Measurements from ENCODE around the gene SPTBN1. TPM values are rescaled to one million over a fixed set of nuclear protein-coding genes. Genes with fewer than 3 reads are reported as not detected.

The SPTBN1 gene
- total and polyA plus RNA-seq, 2 experiments from 2014 or later = 57.7 to 187 TPM

- H3K4me3 ChIP-seq = no peak overlapping the region
- 72 to 73% methylated on average over 12 of the region's 12 CpGs for WGBS, 2 experiments (ENCODE audit: low coverage in 1 of 2, low lambda C conversion rate in 2 of 2, missing lambda C conversion rate in 2 of 2)
- in situ Hi-C loops (cut with MboI) = no loop called here
- no peak overlapping the region for H3K9ac ChIP-seq
- H3K27me3 ChIP-seq (replicated peaks; ENCODE audit: insufficient read depth) = no peaks in the 10 kb centered on the region
- peaks cover 16% of the 10 kb centered on the region; the same call in 1 of the 2 replicates for H3K79me2 ChIP-seq (ENCODE audit: insufficient read depth)
- H3K4me2 ChIP-seq (ENCODE audit: unreplicated experiment) = no peak overlapping the region
- no peak overlapping the region for H2AFZ ChIP-seq
- H3K27ac ChIP-seq = peak overlapping the region; percentile 72; the same call in 1 of the 2 replicates
- H3F3A ChIP-seq (ENCODE audit: insufficient read depth) = peaks cover 24% of the 10 kb centered on the region
- peak; percentile 69 for DNase-seq
- H4K20me1 ChIP-seq (ENCODE audit: insufficient read depth) = no peaks in the 10 kb centered on the region
- H3K9me3 ChIP-seq (ENCODE audit: low read depth) = no peaks in the 10 kb centered on the region
- no peaks in the 10 kb centered on the region for H3K9me2 ChIP-seq (ENCODE audit: insufficient read depth)
- H3K36me3 ChIP-seq (ENCODE audit: low read depth) = peaks cover 52% of the 10 kb centered on the region
- TF ChIP-seq EZH2 (IDR thresholded peaks at IDR 0.05; ENCODE audit: insufficient read depth, poor library complexity, severe bottlenecking) = no peak
- no peak for TF ChIP-seq EZH2phosphoT487 (IDR thresholded peaks at IDR 0.05; ENCODE audit: insufficient read depth, low read depth)
- H3K4me1 ChIP-seq (ENCODE audit: insufficient read depth) = peaks cover 32% of the 10 kb centered on the region
Observed at GRCh38 chr2:54632733-54633692, 176.9 kb downstream of the SPTBN1 start.

GRCh38 chr2:54634021-54634420, 177.9 kb downstream of the SPTBN1 start:
- Histone ChIP-seq H3K9me3 (ENCODE audit: low read depth) (no peaks in the 10 kb centered on the region), H3K4me3 (no peak overlapping the region), H4K20me1 (ENCODE audit: insufficient read depth) (no peaks in the 10 kb centered on the region), H3K4me2 (ENCODE audit: unreplicated experiment) (peak overlapping the region; percentile 88), H3F3A (ENCODE audit: insufficient read depth) (peaks cover 24% of the 10 kb centered on the region), H2AFZ (no peak overlapping the region), H3K27me3 (replicated peaks; ENCODE audit: insufficient read depth) (no peaks in the 10 kb centered on the region), H3K9me2 (ENCODE audit: insufficient read depth) (no peaks in the 10 kb centered on the region), H3K4me1 (ENCODE audit: insufficient read depth) (peaks cover 32% of the 10 kb centered on the region), H3K79me2 (ENCODE audit: insufficient read depth) (peaks cover 20% of the 10 kb centered on the region; the same call in 1 of the 2 replicates), H3K27ac (peak overlapping the region; percentile 72), H3K36me3 (ENCODE audit: low read depth) (peaks cover 52% of the 10 kb centered on the region), H3K9ac (0 out of 2 replicates have a peak overlapping the region, but pooled peaks have one; percentile 47)
- no peak for DNase-seq
- in situ Hi-C loops (cut with MboI) = no loop called here
- WGBS, 2 experiments (ENCODE audit: low coverage in 1 of 2, low lambda C conversion rate in 2 of 2, missing lambda C conversion rate in 2 of 2) = 27 to 33% methylated on average over 3 of the region's 3 CpGs
- TF ChIP-seq EZH2phosphoT487 (IDR thresholded peaks at IDR 0.05; ENCODE audit: insufficient read depth, low read depth) (no peak), EZH2 (IDR thresholded peaks at IDR 0.05; ENCODE audit: insufficient read depth, poor library complexity, severe bottlenecking) (no peak)

GRCh38 chr2:54634564-54635511, 178.7 kb downstream of the SPTBN1 start:
- peak overlapping the region; percentile 47 for H3K9ac ChIP-seq
- peak overlapping the region; percentile 88 for H3K4me2 ChIP-seq (ENCODE audit: unreplicated experiment)
- H3K79me2 ChIP-seq (ENCODE audit: insufficient read depth) = peaks cover 20% of the 10 kb centered on the region; the same call in 1 of the 2 replicates
- H3K4me3 ChIP-seq = peak overlapping the region; percentile 48
- no peaks in the 10 kb centered on the region for H3K27me3 ChIP-seq (replicated peaks; ENCODE audit: insufficient read depth)
- DNase-seq = peak; percentile 76
- no peaks in the 10 kb centered on the region for H4K20me1 ChIP-seq (ENCODE audit: insufficient read depth)
- peak overlapping the region; percentile 72 for H3K27ac ChIP-seq
- peaks cover 31% of the 10 kb centered on the region for H3F3A ChIP-seq (ENCODE audit: insufficient read depth)
- no peak for TF ChIP-seq EZH2phosphoT487 (IDR thresholded peaks at IDR 0.05; ENCODE audit: insufficient read depth, low read depth)
- no peak for TF ChIP-seq EZH2 (IDR thresholded peaks at IDR 0.05; ENCODE audit: insufficient read depth, poor library complexity, severe bottlenecking)
- peaks cover 48% of the 10 kb centered on the region for H3K36me3 ChIP-seq (ENCODE audit: low read depth)
- peaks cover 32% of the 10 kb centered on the region for H3K4me1 ChIP-seq (ENCODE audit: insufficient read depth)
- H3K9me3 ChIP-seq (ENCODE audit: low read depth) = no peaks in the 10 kb centered on the region
- H2AFZ ChIP-seq = no peak overlapping the region
- in situ Hi-C loops (cut with MboI) = no loop called here
- WGBS, 2 experiments (ENCODE audit: low coverage in 1 of 2, low lambda C conversion rate in 2 of 2, missing lambda C conversion rate in 2 of 2) = 58% methylated on average over 16 of the region's 16 CpGs
- H3K9me2 ChIP-seq (ENCODE audit: insufficient read depth) = no peaks in the 10 kb centered on the region

Measured in GM23248 (cell line).